Liver (tissue), 3 donors: ENCODE results near the gene CEP68.

Experiments used
- JUND ChIP-seq, 2 donors: IDR thresholded peaks; 2 replicates each; pipeline ENCODE4 v1.6.1; 2016; ENCODE audit warnings: antibody characterized with exemption in 2 of 2
- MAX ChIP-seq: IDR thresholded peaks from 2 replicates; pipeline ENCODE4 v1.6.1; 2016; ENCODE audit warnings: antibody characterized with exemption
- RAD21 ChIP-seq, 2 donors: IDR thresholded peaks; 2 replicates each; pipeline ENCODE4 v1.6.1; 2016; ENCODE audit warnings: antibody characterized with exemption in 2 of 2, mild to moderate bottlenecking in 2 of 2
- YY1 ChIP-seq: IDR thresholded peaks from 2 replicates; pipeline ENCODE4 v1.6.1; 2016; ENCODE audit warnings: antibody characterized with exemption, mild to moderate bottlenecking
- TF ChIP-seq, protein P1 (sequence below): fragments of 150-350 bp; IDR thresholded peaks from 2 replicates; pipeline ENCODE4 v1.5.1; 2017; ENCODE audit warnings: improper control_type of control experiment, low read depth, low read length; ENCODE audit not compliant: missing input control
- donor health status: healthy.
- donor health status: healthy.

DNA sequence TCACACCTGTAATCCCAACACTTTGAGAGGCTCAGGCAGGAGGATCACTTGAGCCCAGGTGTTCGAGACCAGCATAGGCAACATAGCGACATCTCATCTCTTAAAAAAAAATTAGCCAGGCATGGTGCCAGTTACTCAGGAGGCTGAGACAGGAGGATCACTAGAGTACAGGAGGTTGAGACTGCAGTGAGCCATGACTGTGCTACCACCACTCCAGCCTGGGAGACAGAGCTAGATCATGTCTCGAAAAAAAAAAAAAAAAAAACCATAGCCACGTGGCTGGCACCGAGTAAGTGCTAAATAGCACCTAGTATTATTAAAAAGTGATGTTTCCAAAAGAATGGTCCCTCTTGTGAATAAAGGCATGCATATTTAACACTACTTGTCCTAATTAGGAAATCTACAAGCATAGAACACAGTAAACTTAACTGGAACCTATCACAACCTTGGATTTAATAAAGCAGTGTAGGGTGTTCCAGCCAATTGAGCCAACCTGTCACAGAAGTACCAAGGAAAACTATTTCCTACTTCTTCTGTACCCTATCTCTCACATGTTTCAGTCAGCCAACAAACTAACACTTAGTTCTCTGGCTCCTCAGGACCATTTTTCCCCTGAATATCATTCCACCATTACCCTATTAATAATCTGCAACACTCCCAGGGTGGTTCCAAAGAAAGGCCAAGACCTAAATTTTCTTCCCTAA is 64.9 kb downstream of the CEP68 start:
- no peak for TF ChIP-seq MAX
- TF ChIP-seq, protein P1, sequence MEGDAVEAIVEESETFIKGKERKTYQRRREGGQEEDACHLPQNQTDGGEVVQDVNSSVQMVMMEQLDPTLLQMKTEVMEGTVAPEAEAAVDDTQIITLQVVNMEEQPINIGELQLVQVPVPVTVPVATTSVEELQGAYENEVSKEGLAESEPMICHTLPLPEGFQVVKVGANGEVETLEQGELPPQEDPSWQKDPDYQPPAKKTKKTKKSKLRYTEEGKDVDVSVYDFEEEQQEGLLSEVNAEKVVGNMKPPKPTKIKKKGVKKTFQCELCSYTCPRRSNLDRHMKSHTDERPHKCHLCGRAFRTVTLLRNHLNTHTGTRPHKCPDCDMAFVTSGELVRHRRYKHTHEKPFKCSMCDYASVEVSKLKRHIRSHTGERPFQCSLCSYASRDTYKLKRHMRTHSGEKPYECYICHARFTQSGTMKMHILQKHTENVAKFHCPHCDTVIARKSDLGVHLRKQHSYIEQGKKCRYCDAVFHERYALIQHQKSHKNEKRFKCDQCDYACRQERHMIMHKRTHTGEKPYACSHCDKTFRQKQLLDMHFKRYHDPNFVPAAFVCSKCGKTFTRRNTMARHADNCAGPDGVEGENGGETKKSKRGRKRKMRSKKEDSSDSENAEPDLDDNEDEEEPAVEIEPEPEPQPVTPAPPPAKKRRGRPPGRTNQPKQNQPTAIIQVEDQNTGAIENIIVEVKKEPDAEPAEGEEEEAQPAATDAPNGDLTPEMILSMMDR, result no peak
- TF ChIP-seq JUND (IDR thresholded peaks at IDR 0.05), result no peak
- no peak for TF ChIP-seq RAD21 (IDR thresholded peaks at IDR 0.05)
- TF ChIP-seq YY1, result no peak
